GM12875 (cell line): ENCODE results near the gene INPP5A.
"Not testable (repeated sequence)": the region's sequence is repeated elsewhere in the genome, so short reads cannot be mapped to it uniquely, and the experiment has no call there.

Source experiments
- H3K4me3 ChIP-seq: one replicate; pipeline ENCODE4 v1.5.1; 2011; ENCODE audit warnings: low read depth, low read length, control low read depth
- TF ChIP-seq, protein P1 (sequence below): IDR thresholded peaks from 2 replicates; pipeline ENCODE4 v1.5.1; 2011; ENCODE audit warnings: low read depth, mild to moderate bottlenecking, control low read depth, inconsistent platforms, low read length, moderate library complexity, borderline replicate concordance; ENCODE audit not compliant: insufficient read depth

INPP5A gene

DNA sequence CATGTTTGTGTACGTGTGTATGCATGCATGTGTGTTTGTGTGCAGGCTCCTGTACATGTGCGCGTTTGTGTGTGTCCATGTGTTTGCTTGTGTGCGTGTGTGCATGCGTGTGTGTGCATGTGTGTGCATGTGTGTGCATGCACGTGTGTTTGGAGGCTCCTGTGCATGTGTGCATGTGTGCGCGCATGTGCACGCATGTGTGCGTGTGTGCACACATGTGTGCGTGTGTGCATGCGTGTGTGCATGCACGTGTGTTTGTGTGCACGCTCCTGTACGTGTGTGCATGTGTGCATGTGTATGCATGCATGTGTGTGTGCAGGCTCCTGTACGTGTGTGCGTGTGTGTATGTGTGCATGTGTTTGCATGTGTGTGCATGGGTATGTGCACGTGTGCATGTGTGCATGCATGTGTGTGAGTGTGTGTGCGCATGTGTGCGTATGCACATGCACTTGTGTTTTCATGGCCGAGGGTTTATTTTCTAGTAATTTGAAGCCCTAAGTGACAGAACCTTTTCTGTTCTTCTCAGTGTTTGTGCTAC lies 59.2 kb downstream of the INPP5A start:
- no peak overlapping the region for H3K4me3 ChIP-seq
- TF ChIP-seq, protein P1, sequence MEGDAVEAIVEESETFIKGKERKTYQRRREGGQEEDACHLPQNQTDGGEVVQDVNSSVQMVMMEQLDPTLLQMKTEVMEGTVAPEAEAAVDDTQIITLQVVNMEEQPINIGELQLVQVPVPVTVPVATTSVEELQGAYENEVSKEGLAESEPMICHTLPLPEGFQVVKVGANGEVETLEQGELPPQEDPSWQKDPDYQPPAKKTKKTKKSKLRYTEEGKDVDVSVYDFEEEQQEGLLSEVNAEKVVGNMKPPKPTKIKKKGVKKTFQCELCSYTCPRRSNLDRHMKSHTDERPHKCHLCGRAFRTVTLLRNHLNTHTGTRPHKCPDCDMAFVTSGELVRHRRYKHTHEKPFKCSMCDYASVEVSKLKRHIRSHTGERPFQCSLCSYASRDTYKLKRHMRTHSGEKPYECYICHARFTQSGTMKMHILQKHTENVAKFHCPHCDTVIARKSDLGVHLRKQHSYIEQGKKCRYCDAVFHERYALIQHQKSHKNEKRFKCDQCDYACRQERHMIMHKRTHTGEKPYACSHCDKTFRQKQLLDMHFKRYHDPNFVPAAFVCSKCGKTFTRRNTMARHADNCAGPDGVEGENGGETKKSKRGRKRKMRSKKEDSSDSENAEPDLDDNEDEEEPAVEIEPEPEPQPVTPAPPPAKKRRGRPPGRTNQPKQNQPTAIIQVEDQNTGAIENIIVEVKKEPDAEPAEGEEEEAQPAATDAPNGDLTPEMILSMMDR = no peak

DNA sequence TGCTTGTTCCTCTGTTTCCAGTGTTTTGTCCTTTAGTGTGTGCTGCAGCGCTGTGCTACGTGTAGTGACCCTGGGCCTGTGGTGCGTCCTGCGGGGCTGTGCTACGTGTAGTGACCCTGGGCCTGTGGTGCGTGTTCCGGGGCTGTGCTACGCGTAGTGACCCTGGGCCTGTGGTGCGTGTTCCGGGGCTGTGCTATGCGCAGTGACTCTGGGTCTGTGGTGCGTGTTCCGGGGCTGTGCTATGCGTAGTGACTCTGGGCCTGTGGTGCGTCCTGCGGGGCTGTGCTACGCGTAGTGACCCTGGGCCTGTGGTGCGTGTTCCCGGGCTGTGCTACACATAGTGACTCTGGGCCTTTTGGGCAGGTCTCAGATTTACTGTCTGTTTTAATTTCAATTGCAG lies 60.1 kb downstream of the INPP5A start:
- TF ChIP-seq, protein P1 = no peak
- H3K4me3 ChIP-seq = no peak overlapping the region

DNA sequence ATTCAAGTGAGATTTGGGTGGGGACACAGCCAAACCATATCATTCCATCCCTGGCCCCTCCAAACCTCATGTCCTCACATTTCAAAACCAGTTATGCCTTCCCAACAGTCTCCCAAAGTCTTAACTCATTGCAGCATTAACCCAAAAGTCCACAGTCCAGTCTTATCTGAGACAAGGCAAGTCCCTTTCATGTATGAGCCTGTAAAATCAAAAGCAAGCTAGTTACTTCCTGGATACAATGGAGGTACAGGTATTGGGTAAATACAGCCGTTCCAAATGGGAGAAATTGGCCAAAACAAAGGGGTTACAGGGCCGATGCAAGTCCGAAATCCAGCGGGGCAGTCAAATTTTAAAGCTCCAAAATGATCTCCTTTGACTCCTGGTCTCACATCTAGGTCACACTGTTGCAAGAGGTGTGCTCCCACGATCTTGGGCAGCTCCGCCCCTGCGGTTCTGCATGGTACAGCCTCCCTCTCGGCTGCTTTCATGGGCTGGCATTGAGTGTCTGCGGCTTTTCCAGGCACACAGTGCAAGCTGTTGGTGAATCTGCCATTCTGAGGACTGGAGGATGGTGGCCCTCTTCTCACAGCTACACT lies 61.5 kb downstream of the INPP5A start:
- H3K4me3 ChIP-seq = not testable (repeated sequence)

- TF ChIP-seq, protein P1 = no peak
- H3K4me3 ChIP-seq = no peak overlapping the region
These were observed 62.1 kb downstream of the INPP5A start for GRCh38 chr10:132599732-132600131.

DNA sequence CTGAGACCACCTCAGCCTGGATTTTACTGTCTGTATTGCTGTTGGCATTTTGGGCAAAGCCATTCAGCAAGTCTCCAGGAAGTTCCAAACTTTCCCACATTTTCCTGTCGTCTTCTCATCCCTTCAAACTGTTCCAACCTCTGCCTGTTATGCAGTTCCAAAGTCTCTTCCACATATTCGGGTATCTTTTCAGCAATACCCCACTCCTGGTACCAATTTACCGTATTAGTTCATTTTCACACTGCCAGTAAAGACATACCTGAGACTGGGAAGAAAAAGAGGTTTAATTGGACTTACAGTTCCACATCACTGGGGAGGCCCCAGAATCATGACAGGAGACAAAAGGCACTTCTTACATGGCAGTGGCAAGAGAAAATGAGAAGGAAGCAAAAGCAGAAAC lies 62.8 kb downstream of the INPP5A start:
- TF ChIP-seq, protein P1 = no peak
- H3K4me3 ChIP-seq = no peak overlapping the region

DNA sequence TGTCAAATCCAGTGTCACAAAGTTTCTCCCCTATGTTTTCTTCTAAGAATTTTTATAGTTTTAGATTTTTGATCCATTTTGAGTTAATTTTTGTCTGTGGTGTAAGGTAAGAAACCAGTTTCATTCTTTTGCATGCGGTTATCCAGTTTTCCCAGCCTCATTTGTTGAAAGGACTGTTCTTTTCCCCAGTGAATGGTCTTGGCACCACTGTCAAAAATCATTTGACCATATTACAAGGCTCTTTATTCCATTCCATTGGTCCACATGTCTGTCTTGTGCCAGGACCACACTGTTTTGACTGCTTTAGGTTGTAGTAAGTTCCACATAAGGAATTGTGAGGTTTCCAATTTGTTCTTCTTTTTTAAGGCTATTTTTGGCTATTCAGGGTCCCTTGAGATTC lies 64.0 kb downstream of the INPP5A start:
- TF ChIP-seq, protein P1 = no peak
- no peak overlapping the region for H3K4me3 ChIP-seq

DNA sequence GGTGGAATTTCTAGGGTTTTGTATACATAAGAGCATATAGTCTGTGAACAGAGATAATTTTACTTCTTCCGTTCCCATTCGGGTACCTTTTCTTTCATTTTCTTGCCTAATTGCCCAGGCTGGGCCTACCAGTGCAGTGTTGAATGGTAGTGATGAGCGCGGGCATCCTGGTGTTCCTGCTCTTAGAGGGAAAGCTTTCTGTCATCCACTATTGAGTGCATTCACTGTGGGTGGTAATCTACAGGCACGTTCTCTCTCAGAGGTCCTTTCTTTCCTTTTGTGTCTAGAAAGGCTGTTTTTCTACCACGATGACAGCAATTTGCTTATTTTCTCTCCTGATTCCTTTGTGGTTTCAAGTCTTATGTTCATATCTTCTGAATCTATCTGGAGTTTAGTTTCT lies 65.0 kb downstream of the INPP5A start:
- TF ChIP-seq, protein P1 = no peak
- H3K4me3 ChIP-seq = no peak overlapping the region
